Astrocyte (in vitro differentiated cells and primary cell): ENCODE data around the gene CD68. TPM values are rescaled to one million over a fixed set of nuclear protein-coding genes. Genes with fewer than 3 reads are reported as not detected.

Experiments
- DNase-seq: peaks from one replicate; pipeline ENCODE4 v3.0.0-alpha.2; 2010; ENCODE audit warnings: low read depth
- FAIRE-seq: peaks from 2 replicates; lab custom pipeline; 2011; peaks lifted over from hg19 to GRCh38; lab: Jason Lieb, UNC
- H2AFZ ChIP-seq: 2 replicates; pipeline ENCODE4 v1.6.0; 2012; ENCODE audit warnings: low read depth, low read length, inconsistent platforms
- H3K27ac ChIP-seq: 2 replicates; pipeline ENCODE4 v1.5.1; 2011; ENCODE audit warnings: low read depth, low read length, inconsistent platforms
- H3K27me3 ChIP-seq: 2 replicates; pipeline ENCODE4 v1.6.0; 2011; ENCODE audit warnings: low read length, inconsistent platforms; ENCODE audit not compliant: insufficient read depth
- H3K36me3 ChIP-seq: 2 replicates; pipeline ENCODE4 v1.5.1; 2011; ENCODE audit warnings: low read length, inconsistent platforms; ENCODE audit not compliant: insufficient read depth
- H3K4me1 ChIP-seq: 2 replicates; pipeline ENCODE4 v1.5.1; 2011; ENCODE audit warnings: low read length, inconsistent platforms; ENCODE audit not compliant: insufficient read depth
- H3K4me2 ChIP-seq: 2 replicates; pipeline ENCODE4 v1.6.0; 2012; ENCODE audit warnings: low read length, inconsistent platforms
- H3K4me3 ChIP-seq: 2 replicates; pipeline ENCODE4 v1.5.1; 2011; ENCODE audit warnings: low read depth, mild to moderate bottlenecking, low read length, inconsistent platforms; ENCODE audit not compliant: insufficient read depth
- H3K79me2 ChIP-seq: 2 replicates; pipeline ENCODE4 v1.6.0; 2012; ENCODE audit warnings: mild to moderate bottlenecking, low read length, inconsistent platforms; ENCODE audit not compliant: insufficient read depth
- H3K9ac ChIP-seq: 2 replicates; pipeline ENCODE4 v1.6.0; 2012; ENCODE audit warnings: mild to moderate bottlenecking, low read length, inconsistent platforms
- H3K9me3 ChIP-seq: 2 replicates; pipeline ENCODE4 v1.5.1; 2012; ENCODE audit warnings: low read depth, mild to moderate bottlenecking, low read length, inconsistent platforms; ENCODE audit not compliant: insufficient read depth
- H4K20me1 ChIP-seq: 2 replicates; pipeline ENCODE4 v1.6.0; 2012; ENCODE audit warnings: low read length, inconsistent platforms; ENCODE audit not compliant: insufficient read depth
- H3K27ac Mint-ChIP-seq: one replicate; pipeline ENCODE4 v1.8.0; 2021; ENCODE audit warnings: mild to moderate bottlenecking, mixed read lengths; ENCODE audit not compliant: unreplicated experiment
- H3K27me3 Mint-ChIP-seq: one replicate; pipeline ENCODE4 v1.8.0; 2021; ENCODE audit warnings: low read depth, mixed read lengths; ENCODE audit not compliant: unreplicated experiment
- H3K36me3 Mint-ChIP-seq: one replicate; pipeline ENCODE4 v1.8.0; 2021; ENCODE audit warnings: low read depth, mixed read lengths; ENCODE audit not compliant: unreplicated experiment
- H3K4me1 Mint-ChIP-seq: one replicate; pipeline ENCODE4 v1.8.0; 2021; ENCODE audit warnings: low read depth, mixed read lengths; ENCODE audit not compliant: unreplicated experiment
- H3K4me3 Mint-ChIP-seq: one replicate; pipeline ENCODE4 v1.8.0; 2021; ENCODE audit warnings: mild to moderate bottlenecking, moderate library complexity, mixed read lengths; ENCODE audit not compliant: unreplicated experiment
- H3K9me3 Mint-ChIP-seq: one replicate; pipeline ENCODE4 v1.8.0; 2021; ENCODE audit warnings: mild to moderate bottlenecking, mixed read lengths; ENCODE audit not compliant: unreplicated experiment
- CTCF ChIP-seq: IDR thresholded peaks from 2 replicates; pipeline ENCODE4 v1.5.1; 2011; ENCODE audit warnings: low read depth, mild to moderate bottlenecking, inconsistent platforms, low read length, moderate library complexity; ENCODE audit not compliant: insufficient read depth
- EZH2 ChIP-seq: IDR thresholded peaks from 2 replicates; pipeline ENCODE4 v1.6.1; 2012; ENCODE audit warnings: mild to moderate bottlenecking, low read length, inconsistent platforms; ENCODE audit not compliant: insufficient read depth
- total RNA-seq: library from RNA; stranded (reverse); gene quantifications from 2 replicates; pipeline ENCODE4 v1.2.1, GENCODE V29; 2021

The CD68 gene
- total RNA-seq, 1 donor from 2014 or later: 4.4 TPM

GRCh38 chr17:7573324-7574080 is 5.9 kb upstream of the CD68 start:
- H3K4me1 Mint-ChIP-seq: peaks cover 41% of the 10 kb centered on the region
- peak overlapping the region; percentile 100 for H3K9ac ChIP-seq
- H3K27me3 Mint-ChIP-seq: no peaks in the 10 kb centered on the region
- peak overlapping the region; percentile 97 for H3K4me2 ChIP-seq
- H3K79me2 ChIP-seq: peaks cover 87% of the 10 kb centered on the region
- peaks cover 65% of the 10 kb centered on the region for H4K20me1 ChIP-seq
- no peak for FAIRE-seq
- TF ChIP-seq EZH2: no peak
- no peak for TF ChIP-seq CTCF
- H3K9me3 ChIP-seq: no peaks in the 10 kb centered on the region
- H3K4me3 Mint-ChIP-seq: peak overlapping the region; percentile 97
- H3K36me3 Mint-ChIP-seq: peaks cover 43% of the 10 kb centered on the region
- no peak overlapping the region for H2AFZ ChIP-seq
- no peaks in the 10 kb centered on the region for H3K27me3 ChIP-seq
- H3K27ac ChIP-seq: peak overlapping the region; percentile 95
- peak overlapping the region; percentile 99 for H3K27ac Mint-ChIP-seq
- peak; percentile 77 for DNase-seq
- peaks cover 60% of the 10 kb centered on the region for H3K36me3 ChIP-seq
- H3K9me3 Mint-ChIP-seq: no peaks in the 10 kb centered on the region
- peaks cover 32% of the 10 kb centered on the region for H3K4me1 ChIP-seq
- H3K4me3 ChIP-seq: peak overlapping the region; percentile 88

- Histone ChIP-seq H3K4me3 (peak overlapping the region; percentile 88), H3K79me2 (peaks cover 85% of the 10 kb centered on the region), H4K20me1 (peaks cover 72% of the 10 kb centered on the region), H3K36me3 (peaks cover 62% of the 10 kb centered on the region), H3K27me3 (no peaks in the 10 kb centered on the region), H2AFZ (no peak overlapping the region), H3K9ac (peak overlapping the region; percentile 100), H3K4me2 (peak overlapping the region; percentile 97), H3K27ac (peak overlapping the region; percentile 43), H3K4me1 (peaks cover 37% of the 10 kb centered on the region), H3K9me3 (no peaks in the 10 kb centered on the region)
- no peaks in the 10 kb centered on the region for H3K27me3 Mint-ChIP-seq
- DNase-seq (no peak), FAIRE-seq (no peak)
- peak overlapping the region; percentile 97 for H3K4me3 Mint-ChIP-seq
- H3K36me3 Mint-ChIP-seq: peaks cover 40% of the 10 kb centered on the region
- peaks cover 46% of the 10 kb centered on the region for H3K4me1 Mint-ChIP-seq
- H3K9me3 Mint-ChIP-seq: no peaks in the 10 kb centered on the region
- H3K27ac Mint-ChIP-seq: peak overlapping the region; percentile 78
- TF ChIP-seq EZH2 (no peak), CTCF (no peak)
Observed at GRCh38 chr17:7574176-7574953, 5.1 kb upstream of the CD68 start.
